H1 (cell line): ENCODE results near the gene GIGYF2. TPM values are rescaled to one million over a fixed set of nuclear protein-coding genes. Genes with fewer than 3 reads are reported as not detected.

ENCODE experiments used
- CTCF ChIA-PET: fragments of 300-600 bp; sonication (Branson Sonifier 250); formaldehyde crosslinking; loops from one replicate; lab custom pipeline; 2021; ENCODE audit not compliant: partially characterized antibody; lab: Charles Lee
- POLR2A ChIA-PET: fragments of 300-600 bp; sonication (Branson Sonifier 250); formaldehyde crosslinking; loops from one replicate; lab custom pipeline; 2021; ENCODE audit warnings: inconsistent platforms; ENCODE audit not compliant: partially characterized antibody; lab: Charles Lee
- DNase-seq, 2 experiments: peaks; one replicate each; pipeline versions ENCODE4 v3.0.0 to v3.0.0-alpha.2; 2010 to 2022; ENCODE audit warnings: low spot score in 2 of 2, low read depth in 1 of 2, mixed read lengths in 1 of 2
- FAIRE-seq: peaks from 2 replicates; lab custom pipeline; 2011; peaks lifted over from hg19 to GRCh38; lab: Jason Lieb, UNC
- H2AFZ ChIP-seq: 2 replicates; pipeline ENCODE4 v1.8.1; 2012; ENCODE audit warnings: low read length, inconsistent platforms
- H2AK5ac ChIP-seq: 2 replicates; pipeline ENCODE4 v1.6.1; 2013; ENCODE audit warnings: low read depth, low read length
- H2BK120ac ChIP-seq: replicated peaks from 2 replicates; pipeline ENCODE3; 2013; ENCODE audit warnings: low read depth, low read length, inconsistent platforms
- H2BK12ac ChIP-seq: 2 replicates; pipeline ENCODE4 v1.6.1; 2013; ENCODE audit warnings: low read depth, low read length
- H2BK15ac ChIP-seq: 2 replicates; pipeline ENCODE4 v1.6.1; 2013; ENCODE audit warnings: low read length
- H2BK20ac ChIP-seq: 2 replicates; pipeline ENCODE4 v1.6.1; 2013; ENCODE audit warnings: low read length
- H2BK5ac ChIP-seq: 2 replicates; pipeline ENCODE4 v1.6.1; 2013; ENCODE audit warnings: low read depth, low read length
- H3K14ac ChIP-seq: 2 replicates; pipeline ENCODE4 v1.6.1; 2013; ENCODE audit warnings: inconsistent platforms; ENCODE audit not compliant: insufficient read length
- H3K18ac ChIP-seq: 2 replicates; pipeline ENCODE4 v1.6.1; 2013; ENCODE audit warnings: low read length; ENCODE audit errors: extremely low read depth
- H3K23ac ChIP-seq: 2 replicates; pipeline ENCODE4 v1.6.1; 2013; ENCODE audit warnings: inconsistent platforms; ENCODE audit not compliant: insufficient read length
- H3K23me2 ChIP-seq: 2 replicates; pipeline ENCODE4 v1.6.1; 2013; ENCODE audit warnings: low read depth, low read length
- H3K27ac ChIP-seq: 2 replicates; pipeline ENCODE4 v1.6.1; 2011; ENCODE audit warnings: low read depth, low read length, inconsistent platforms
- H3K27me3 ChIP-seq, 4 experiments: replicated peaks in 1 of 4; 1 replicate in 1 of 4; 2 replicates in 3 of 4; pipeline versions ENCODE4 v1.6.1 to v1.8.1; 2011 to 2013; ENCODE audit warnings: low read length in 3 of 4, mild to moderate bottlenecking in 3 of 4, inconsistent platforms in 2 of 4, mixed read lengths in 2 of 4, moderate library complexity in 1 of 4; ENCODE audit not compliant: control insufficient read depth in 3 of 4, insufficient read depth in 3 of 4; ENCODE audit errors: extremely low read depth in 1 of 4
- H3K36me3 ChIP-seq, 4 experiments: 2 replicates each; pipeline versions ENCODE4 v1.6.1 to v1.8.1; 2011 to 2013; ENCODE audit warnings: mild to moderate bottlenecking in 4 of 4, low read length in 3 of 4, moderate library complexity in 2 of 4, control low read depth in 1 of 4, inconsistent platforms in 1 of 4; ENCODE audit not compliant: insufficient read depth in 4 of 4, control insufficient read depth in 2 of 4
- H3K4ac ChIP-seq: replicated peaks from 2 replicates; pipeline ENCODE3; 2013; ENCODE audit warnings: low read length, low read depth, mixed read lengths, inconsistent platforms; ENCODE audit not compliant: insufficient read length
- H3K4me1 ChIP-seq, 4 experiments: replicated peaks in 1 of 4; 1 replicate in 1 of 4; 2 replicates in 3 of 4; pipeline versions ENCODE4 v1.6.1 to v1.8.1; 2011 to 2013; ENCODE audit warnings: low read length in 3 of 4, inconsistent platforms in 2 of 4, mixed read lengths in 1 of 4; ENCODE audit not compliant: insufficient read depth in 4 of 4, control insufficient read depth in 3 of 4
- H3K4me2 ChIP-seq, 2 experiments: 2 replicates each; pipeline versions ENCODE4 v1.6.1 to v1.8.1; 2011 to 2013; ENCODE audit warnings: low read depth in 2 of 2, low read length in 2 of 2, control low read depth in 1 of 2, inconsistent platforms in 1 of 2, mild to moderate bottlenecking in 1 of 2; ENCODE audit not compliant: insufficient read depth in 1 of 2
- H3K4me3 ChIP-seq, 4 experiments: fragments of 200-600, 300-600 bp in 1 of 4; sonication (generic), shearing (Covaris generic), sonication (Bioruptor Twin) in 1 of 4; 2 replicates each; pipeline versions ENCODE4 v1.5.1 to v1.8.1; 2011 to 2016; ENCODE audit warnings: low read length in 4 of 4, low read depth in 3 of 4, control low read depth in 2 of 4, inconsistent platforms in 2 of 4, mild to moderate bottlenecking in 2 of 4, mixed read lengths in 1 of 4, moderate library complexity in 1 of 4; ENCODE audit not compliant: insufficient read depth in 2 of 4; ENCODE audit errors: extremely low read depth in 1 of 4
- H3K56ac ChIP-seq: replicated peaks from 2 replicates; pipeline ENCODE3; 2013; ENCODE audit warnings: low read depth, mild to moderate bottlenecking, mixed read lengths, low read length, inconsistent platforms; ENCODE audit not compliant: insufficient read length
- H3K79me1 ChIP-seq: 2 replicates; pipeline ENCODE4 v1.6.1; 2013; ENCODE audit warnings: low read depth, low read length, control low read depth
- H3K79me2 ChIP-seq, 2 experiments: 2 replicates each; pipeline versions ENCODE4 v1.6.1 to v1.8.1; 2012 to 2013; ENCODE audit warnings: low read length in 2 of 2, mild to moderate bottlenecking in 2 of 2, inconsistent platforms in 1 of 2; ENCODE audit not compliant: insufficient read depth in 2 of 2, control insufficient read depth in 1 of 2
- H3K9ac ChIP-seq, 4 experiments: replicated peaks in 1 of 4; 1 replicate in 1 of 4; 2 replicates in 3 of 4; pipeline versions ENCODE4 v1.6.1 to v1.8.1; 2011 to 2013; ENCODE audit warnings: low read depth in 3 of 4, low read length in 3 of 4, control low read depth in 2 of 4, mild to moderate bottlenecking in 2 of 4, moderate library complexity in 2 of 4, inconsistent platforms in 1 of 4; ENCODE audit errors: extremely low read depth in 1 of 4
- H3K9me3 ChIP-seq, 2 experiments: 2 replicates each; pipeline versions ENCODE4 v1.6.1 to v1.8.1; 2012 to 2013; ENCODE audit warnings: mild to moderate bottlenecking in 2 of 2, moderate library complexity in 2 of 2, control low read depth in 1 of 2, inconsistent platforms in 1 of 2, low read depth in 1 of 2, low read length in 1 of 2, mixed read lengths in 1 of 2; ENCODE audit not compliant: insufficient read depth in 2 of 2
- H4K20me1 ChIP-seq, 2 experiments: replicated peaks in 1 of 2; 2 replicates each; pipeline versions ENCODE3 to v1.8.1; 2011 to 2013; ENCODE audit warnings: inconsistent platforms in 2 of 2, low read length in 2 of 2, mild to moderate bottlenecking in 1 of 2; ENCODE audit not compliant: insufficient read depth in 2 of 2, control insufficient read depth in 1 of 2
- H4K5ac ChIP-seq: 2 replicates; pipeline ENCODE4 v1.6.1; 2013; ENCODE audit warnings: low read length, low read depth, mixed read lengths, inconsistent platforms; ENCODE audit not compliant: insufficient read length
- H4K8ac ChIP-seq: 2 replicates; pipeline ENCODE4 v1.8.0; 2013; ENCODE audit warnings: mild to moderate bottlenecking, moderate library complexity, low read length, inconsistent platforms; ENCODE audit not compliant: insufficient read depth; ENCODE audit errors: extremely low read depth
- H4K91ac ChIP-seq: replicated peaks from 2 replicates; pipeline ENCODE3; 2013; ENCODE audit warnings: low read length, mixed read lengths, inconsistent platforms; ENCODE audit not compliant: insufficient read length
- CHD1 ChIP-seq: IDR thresholded peaks from 2 replicates; pipeline ENCODE4 v1.6.1; 2012; ENCODE audit warnings: low read depth, low read length, improper control_type of control experiment
- HDAC6 ChIP-seq: IDR thresholded peaks from one replicate; pipeline ENCODE4 v1.7.1; 2012; ENCODE audit warnings: low read depth, mild to moderate bottlenecking, inconsistent platforms, low read length, moderate library complexity
- NANOG ChIP-seq: IDR thresholded peaks from 2 replicates; pipeline ENCODE4 v1.6.1; 2011; ENCODE audit warnings: low read length, low read depth, mild to moderate bottlenecking, inconsistent platforms; ENCODE audit not compliant: insufficient read depth, poor library complexity, severe bottlenecking
- POLR2A ChIP-seq, 2 experiments: IDR thresholded peaks; 1 replicate in 1 of 2; 2 replicates in 1 of 2; pipeline ENCODE4 v1.6.1; 2011; ENCODE audit warnings: low read depth in 2 of 2, low read length in 2 of 2, mild to moderate bottlenecking in 2 of 2; ENCODE audit errors: control extremely low read depth in 1 of 2
- RBBP5 ChIP-seq: IDR thresholded peaks from 2 replicates; pipeline ENCODE4 v1.7.1; 2012; ENCODE audit warnings: low read depth, mild to moderate bottlenecking, inconsistent platforms, low read length, moderate library complexity, borderline replicate concordance
- TAF1 ChIP-seq: IDR thresholded peaks from 2 replicates; pipeline ENCODE4 v1.6.1; 2011; ENCODE audit warnings: mild to moderate bottlenecking, low read depth, low read length
- WGBS, 2 experiments: shearing (Covaris generic) in 1 of 2; methylation state at CpG; one replicate each; pipeline versions ENCODE4 v1.1.6 to v1.1.7; 2013 to 2015; ENCODE audit warnings: low lambda C conversion rate in 2 of 2, mixed read lengths in 2 of 2, inconsistent platforms in 1 of 2, low coverage in 1 of 2, missing lambda C conversion rate in 1 of 2; ENCODE audit not compliant: insufficient replicate concordance in 2 of 2, insufficient coverage in 1 of 2, insufficient read length in 1 of 2; ENCODE audit errors: extremely low coverage in 1 of 2, missing lambda C conversion rate in 1 of 2; 5-methylcytosine and 5-hydroxymethylcytosine counted together
- polyA plus RNA-seq, 7 experiments: library from polyadenylated mRNA; depleted of rRNA in 3 of 7; stranded (reverse) in 5 of 7; unstranded in 2 of 7; fragments of >200 nt in 5 of 7; fragments of 200-250 nt in 2 of 7; gene quantifications; 1 replicate in 5 of 7; 2 replicates in 1 of 7; 4 replicates in 1 of 7; pipeline versions ENCODE4 v1.2.1 to v1.2.3, GENCODE V29; 2011 to 2013; ENCODE audit warnings: missing spikeins in 2 of 7, mixed read lengths in 2 of 7
- total RNA-seq: library from RNA; stranded (reverse); fragmentation: NEBNext Ultra II Directional; extraction: Animal tissue kit (Norgen Biotek cat#: 25700); gene quantifications from 2 replicates; pipeline ENCODE4 v1.2.1, GENCODE V29; 2021

Gene GIGYF2
- total and polyA plus RNA-seq, 2 of the 8 experiments (the other 6 are each of a cell fraction or from before 2014, with no cell fraction given): 22.3 to 62.0 TPM

DNA sequence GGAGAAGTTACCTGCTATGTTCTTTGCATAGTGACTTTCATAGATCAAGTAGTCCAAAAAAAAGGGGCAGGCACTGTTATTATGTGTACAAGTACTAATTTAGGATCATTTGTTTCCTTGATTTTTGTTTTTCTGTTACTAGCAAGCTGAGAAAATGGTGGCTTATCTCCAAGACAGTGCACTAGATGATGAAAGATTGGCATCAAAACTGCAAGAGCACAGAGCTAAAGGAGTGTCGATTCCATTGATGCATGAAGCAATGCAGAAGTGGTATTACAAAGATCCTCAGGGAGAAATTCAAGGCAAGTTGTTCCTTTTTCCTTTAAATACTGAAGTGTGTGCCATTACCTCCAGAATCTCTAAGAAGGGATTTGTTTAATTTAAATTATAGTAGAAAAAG lies 98.8 kb downstream of the GIGYF2 start:
- WGBS, 2 experiments: 100% methylated on average over 1 of the region's 1 CpG; no CpG with 5 or more reads in 1 of the 2 experiments
- H3K4me1 ChIP-seq: peaks cover 0 to 5% (median 0%) of the 10 kb centered on the region in 4 experiments; a peak in 1 of 7 replicates
- H4K20me1 ChIP-seq: no peaks in the 10 kb centered on the region
- H4K8ac ChIP-seq: no peak overlapping the region
- no peak overlapping the region for H2BK20ac ChIP-seq
- H3K4me2 ChIP-seq: no peak overlapping the region
- CTCF ChIA-PET: no interaction called here
- H2AFZ ChIP-seq: no peak overlapping the region
- no peak overlapping the region for H4K91ac ChIP-seq
- no peak overlapping the region for H2BK15ac ChIP-seq
- no peak overlapping the region for H3K56ac ChIP-seq
- FAIRE-seq (no peak), DNase-seq (no peak)
- H3K79me2 ChIP-seq: no peaks in the 10 kb centered on the region
- no peak overlapping the region for H3K23ac ChIP-seq
- no peak overlapping the region for H2BK12ac ChIP-seq
- H3K27me3 ChIP-seq: no peaks in the 10 kb centered on the region
- no peak overlapping the region for H3K18ac ChIP-seq
- H4K5ac ChIP-seq: no peak overlapping the region
- H3K79me1 ChIP-seq: no peaks in the 10 kb centered on the region; the same call in 1 of the 2 replicates
- H3K14ac ChIP-seq: no peak overlapping the region
- no peak overlapping the region for H2BK5ac ChIP-seq
- POLR2A ChIA-PET: no interaction called here
- H2BK120ac ChIP-seq: no peak overlapping the region
- H2AK5ac ChIP-seq: no peak overlapping the region
- no peak overlapping the region for H3K4ac ChIP-seq
- no peaks in the 10 kb centered on the region; the same call in 1 of the 2 replicates for H3K23me2 ChIP-seq
- TF ChIP-seq HDAC6: no peak
- no peak for TF ChIP-seq POLR2A (IDR thresholded peaks at IDR 0.05; ENCODE audit: control extremely low read depth in 1 of 2, low read depth in 2 of 2, low read length in 2 of 2)
- TF ChIP-seq TAF1: no peak
- no peak for TF ChIP-seq NANOG
- TF ChIP-seq CHD1: no peak
- TF ChIP-seq RBBP5: no peak
- H3K4me3 ChIP-seq: no peak overlapping the region
- no peak overlapping the region for H3K27ac ChIP-seq
- H3K9me3 ChIP-seq: no peaks in the 10 kb centered on the region
- H3K36me3 ChIP-seq: peaks cover 9 to 49% (median 30%) of the 10 kb centered on the region in 4 experiments
- H3K9ac ChIP-seq: no peak overlapping the region
